Measurements from ENCODE around the gene PPP4R1. TPM values are rescaled to one million over a fixed set of nuclear protein-coding genes. Genes with fewer than 3 reads are reported as not detected.

Gene PPP4R1
- total RNA-seq, 1 experiment from 2014 or later: 66.7 TPM

GRCh38 chr18:9658087-9658641 is 43.8 kb upstream of the PPP4R1 start:
- POLR2A ChIA-PET: no interaction called here
- peaks cover 4 to 25% of the 10 kb centered on the region in 2 experiments; a peak in 3 of 4 replicates for H3K4me1 ChIP-seq (ENCODE audit: control insufficient read depth in 1 of 2, insufficient read depth in 2 of 2, low read length in 2 of 2)
- H3K27ac ChIP-seq (ENCODE audit: low read depth, low read length): no peak overlapping the region
- H3K9me2 ChIP-seq (ENCODE audit: insufficient read depth): no peaks in the 10 kb centered on the region
- H3K4me2 ChIP-seq (ENCODE audit: low read length): peak overlapping the region; percentile 65
- peak overlapping the region; percentile 39 for H3K9ac ChIP-seq (ENCODE audit: low read length)
- H4K20me1 ChIP-seq (ENCODE audit: insufficient read depth): no peaks in the 10 kb centered on the region
- CTCF ChIA-PET: no interaction called here
- RAD21 ChIA-PET (ENCODE audit: low non-redundant PET in 1 of 2, low total read pairs in 2 of 2, uncharacterized antibody in 2 of 2, unreplicated experiment in 2 of 2): no interaction called here
- no peaks in the 10 kb centered on the region for H3K36me3 ChIP-seq (ENCODE audit: control insufficient read depth in 1 of 2, insufficient read depth in 2 of 2, low read length in 2 of 2)
- no peaks in the 10 kb centered on the region for H3K79me2 ChIP-seq (ENCODE audit: insufficient read depth, low read length)
- no peaks in the 10 kb centered on the region for H3K27me3 ChIP-seq (ENCODE audit: insufficient read depth, low read length)
- H3K9me3 ChIP-seq (ENCODE audit: control insufficient read depth in 1 of 2, insufficient read depth in 1 of 2, low read depth in 1 of 2, low read length in 2 of 2): no peaks in the 10 kb centered on the region
- peak overlapping the region; percentile 10 to 39; a peak in 3 of 4 replicates for H3K4me3 ChIP-seq (replicated peaks in 1 of 2; ENCODE audit: low read depth in 1 of 2, low read length in 2 of 2)
- peak overlapping the region; percentile 91 for H2AFZ ChIP-seq (ENCODE audit: low read depth, low read length, poor library complexity, severe bottlenecking)
- TF ChIP-seq JUND (IDR thresholded peaks at IDR 0.05) (peak; percentile 31), POLR2AphosphoS5 (IDR thresholded peaks at IDR 0.05; ENCODE audit: low read depth, low read length) (peak; percentile 36; the same call in 1 of the 2 replicates), RAD21 (IDR thresholded peaks at IDR 0.05; ENCODE audit: low read depth) (0 out of 2 replicates have a peak, but pooled peaks have one; percentile 2), SIN3A (IDR thresholded peaks at IDR 0.05; ENCODE audit: low read depth) (0 out of 2 replicates have a peak, but pooled peaks have one; percentile 38), MAX (IDR thresholded peaks at IDR 0.05) (peak; percentile 62; the same call in 1 of the 2 replicates), EZH2phosphoT487 (IDR thresholded peaks at IDR 0.05; ENCODE audit: borderline replicate concordance) (no peak), SRF (IDR thresholded peaks at IDR 0.05; ENCODE audit: low read depth) (0 out of 2 replicates have a peak, but pooled peaks have one; percentile 10), POLR2A (IDR thresholded peaks at IDR 0.05; ENCODE audit: borderline replicate concordance, extremely low read depth, insufficient read depth, insufficient read length) (no peak), FOSL1 (IDR thresholded peaks at IDR 0.05; ENCODE audit: low read depth) (peak; percentile 46), REST (IDR thresholded peaks at IDR 0.05; ENCODE audit: low read depth) (no peak), ELF1 (IDR thresholded peaks at IDR 0.05; ENCODE audit: borderline replicate concordance, low read depth) (peak; percentile 12; the same call in 1 of the 2 replicates), SP1 (IDR thresholded peaks at IDR 0.05; ENCODE audit: low read depth) (peak; percentile 56; the same call in 1 of the 2 replicates), CEBPB (IDR thresholded peaks at IDR 0.05; ENCODE audit: low read depth) (peak; percentile 53; the same call in 1 of the 2 replicates)
- TSS peak; percentile 94 for BruUV-seq (replicated peaks)
- peak; percentile 77 for ATAC-seq
- intact Hi-C loops (cut with micrococcal nuclease): no loop called here
- peak; percentile 60 for DNase-seq (ENCODE audit: low read depth, low spot score)

All from HCT116 (cell line).